Activated CD8-positive, alpha-beta memory T cell treated with anti-CD3 and anti-CD28 coated beads for 1 hour (primary cell): ENCODE measurements around the gene YAP1.

Experiments used
- DNase-seq, 2 donors: peaks; one replicate each; pipeline ENCODE4 v3.0.0-alpha.2; 2020; ENCODE audit warnings: low read depth in 1 of 2; ENCODE audit errors: extremely low read depth in 1 of 2

Gene YAP1

DNA sequence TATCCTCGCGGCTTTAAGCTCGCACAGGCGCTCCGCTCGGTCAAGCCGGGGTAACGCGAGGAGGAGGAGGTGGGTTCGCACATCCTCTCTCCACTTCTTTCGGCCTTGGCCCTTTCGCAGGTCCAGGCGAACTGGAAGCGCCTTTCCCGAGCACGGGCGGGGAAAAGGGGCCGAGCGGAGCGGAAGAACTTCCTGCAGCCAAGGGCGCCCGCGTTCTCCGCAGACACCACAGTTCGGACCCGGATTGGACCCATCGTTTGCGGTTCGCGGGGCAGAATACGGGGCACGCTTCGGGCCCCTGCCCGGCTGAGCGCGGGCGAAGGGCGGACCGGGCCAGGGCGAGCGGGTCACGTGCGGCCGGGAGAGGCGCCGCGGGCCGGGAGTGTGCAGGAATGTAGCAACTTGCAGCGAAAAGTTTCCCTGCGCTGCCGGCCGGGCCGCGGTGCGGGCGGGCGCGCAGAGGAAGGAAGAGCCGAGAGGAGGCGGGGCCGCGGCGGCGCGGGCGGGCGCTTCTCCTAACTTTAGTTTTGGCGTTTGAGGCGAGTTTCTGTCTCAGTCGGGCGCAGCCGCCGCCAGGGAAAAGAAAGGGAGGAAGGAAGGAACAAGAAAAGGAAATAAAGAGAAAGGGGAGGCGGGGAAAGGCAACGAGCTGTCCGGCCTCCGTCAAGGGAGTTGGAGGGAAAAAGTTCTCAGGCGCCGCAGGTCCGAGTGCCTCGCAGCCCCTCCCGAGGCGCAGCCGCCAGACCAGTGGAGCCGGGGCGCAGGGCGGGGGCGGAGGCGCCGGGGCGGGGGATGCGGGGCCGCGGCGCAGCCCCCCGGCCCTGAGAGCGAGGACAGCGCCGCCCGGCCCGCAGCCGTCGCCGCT is at the start of gene YAP1:
YAP1 (plus strand) TSS at position 552 of the 865 bp plus-strand sequence. CDS start 402 bp downstream, outside the sequence.
- peak; percentile 12 to 49 for DNase-seq

DNA sequence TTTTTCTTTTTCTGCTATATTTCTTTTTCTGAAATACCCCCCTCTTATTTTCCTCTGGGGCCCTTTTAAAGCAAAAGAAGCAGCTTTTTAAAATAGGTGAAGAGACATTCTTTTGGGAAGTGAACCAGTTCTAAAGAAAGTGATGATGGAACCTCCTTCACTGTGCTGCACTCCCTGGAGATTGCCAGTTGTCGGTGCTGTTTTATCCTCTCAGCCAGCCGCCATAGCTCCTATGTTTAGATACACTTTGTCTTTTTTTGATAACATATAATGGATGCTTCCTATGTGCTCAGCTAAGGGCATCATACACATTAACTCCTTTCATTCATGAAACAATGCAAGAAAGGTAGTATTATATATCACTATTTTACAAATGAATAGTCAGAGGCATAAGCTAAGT is 49.0 kb upstream of the YAP1 start:
- DNase-seq: no peak

DNA sequence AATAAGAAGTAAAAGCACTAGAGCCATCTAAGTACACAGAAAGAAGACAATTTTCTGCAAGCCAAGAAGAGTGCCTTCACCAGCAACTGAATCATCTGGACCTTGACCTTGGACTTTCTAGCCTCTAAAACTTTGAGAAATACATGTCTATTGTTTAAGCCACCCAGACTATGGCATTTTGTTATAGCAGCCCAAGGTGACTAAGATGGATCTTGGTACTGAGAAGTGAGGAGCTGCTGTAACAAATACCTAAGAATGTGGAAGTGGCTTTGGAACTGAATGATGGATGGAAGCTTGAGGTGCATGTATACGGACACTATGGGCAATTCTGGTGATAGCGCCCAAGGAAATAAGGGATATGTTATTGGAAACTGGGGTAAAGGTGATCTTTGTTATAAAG is 48.1 kb upstream of the YAP1 start:
- DNase-seq: no peak

DNA sequence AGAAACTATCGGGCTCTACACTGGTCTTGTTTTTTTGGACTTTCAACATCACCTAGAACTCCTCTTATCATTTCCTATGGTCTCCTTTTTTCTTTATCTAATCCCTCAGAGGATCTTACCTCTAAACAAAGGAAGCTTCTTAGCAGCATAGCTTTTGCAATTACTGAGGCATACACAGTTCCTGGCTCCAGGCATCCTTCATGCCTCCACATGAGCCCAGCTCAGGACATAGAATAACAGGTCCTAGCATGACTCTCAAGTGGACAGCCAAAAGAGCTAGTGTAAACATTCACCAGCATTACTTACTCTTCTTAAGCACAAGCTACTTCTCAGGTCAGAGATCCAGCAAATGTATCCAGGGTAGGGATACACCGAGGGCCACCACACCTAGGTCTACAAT is 45.9 kb upstream of the YAP1 start:
- no peak for DNase-seq

DNA sequence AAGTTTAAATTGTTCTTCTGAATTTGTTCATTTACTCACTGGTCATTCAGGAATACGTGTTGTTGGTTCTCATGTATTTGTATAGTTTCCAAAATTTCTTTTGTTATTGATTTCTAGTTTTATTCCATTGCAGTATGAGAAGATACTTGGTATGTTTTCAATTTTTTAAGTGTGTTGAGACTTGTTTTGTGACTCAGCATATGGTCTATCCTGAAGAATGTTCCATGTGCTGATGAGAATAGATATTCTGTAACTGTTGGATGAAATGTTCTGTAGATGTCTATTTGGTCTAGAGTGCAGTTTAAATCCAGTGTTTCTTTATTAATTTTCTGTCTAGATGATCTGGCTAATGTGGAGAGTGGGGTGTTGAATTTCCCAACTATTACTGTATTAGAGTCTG is 39.5 kb upstream of the YAP1 start:
- DNase-seq: no peak

DNA sequence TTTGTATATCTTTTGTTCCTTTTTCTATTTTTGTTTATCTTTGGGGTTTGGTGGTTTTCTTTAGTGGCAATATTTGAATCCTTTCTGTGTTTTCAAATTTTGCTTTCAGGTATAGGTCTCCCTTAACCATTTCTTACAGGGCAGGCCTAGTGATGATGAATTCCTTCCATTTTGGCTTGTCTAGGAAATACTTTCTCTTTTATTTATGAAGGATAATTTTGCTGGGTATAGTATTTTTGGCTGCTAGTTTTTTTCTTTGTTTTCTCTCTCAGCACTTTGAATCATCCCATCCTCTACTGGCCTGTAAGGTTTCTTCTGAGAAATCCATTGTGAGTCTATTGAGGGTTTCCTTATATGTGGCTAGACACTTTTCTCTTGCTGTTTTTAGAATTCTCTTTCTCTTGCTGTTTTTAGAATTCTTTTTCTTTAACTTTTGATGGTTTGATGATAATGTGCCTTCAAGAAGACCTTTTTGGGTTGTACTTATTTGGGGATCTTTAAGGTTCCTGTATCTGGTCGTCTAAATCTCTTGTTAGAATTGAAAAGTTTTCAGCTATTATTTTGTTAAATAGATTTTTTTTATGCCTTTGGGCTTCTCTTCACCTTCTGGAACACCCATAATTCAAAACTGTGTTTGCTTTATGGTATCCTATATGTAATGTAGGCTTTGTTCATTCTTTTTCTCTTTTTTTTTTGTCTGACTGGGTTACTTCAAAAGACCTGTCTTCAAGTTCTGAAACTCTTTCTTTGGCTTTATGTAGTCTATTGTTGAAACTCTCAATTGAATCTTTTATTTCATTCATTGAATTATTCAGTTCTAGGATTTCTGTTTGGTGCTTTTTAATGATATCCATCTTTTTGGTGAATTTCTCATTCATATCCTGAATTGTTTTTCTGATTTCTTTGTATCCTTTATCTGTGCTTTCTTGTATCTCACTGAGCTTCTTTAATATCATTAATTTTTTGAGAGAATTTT is 38.5 kb upstream of the YAP1 start:
- no peak for DNase-seq

DNA sequence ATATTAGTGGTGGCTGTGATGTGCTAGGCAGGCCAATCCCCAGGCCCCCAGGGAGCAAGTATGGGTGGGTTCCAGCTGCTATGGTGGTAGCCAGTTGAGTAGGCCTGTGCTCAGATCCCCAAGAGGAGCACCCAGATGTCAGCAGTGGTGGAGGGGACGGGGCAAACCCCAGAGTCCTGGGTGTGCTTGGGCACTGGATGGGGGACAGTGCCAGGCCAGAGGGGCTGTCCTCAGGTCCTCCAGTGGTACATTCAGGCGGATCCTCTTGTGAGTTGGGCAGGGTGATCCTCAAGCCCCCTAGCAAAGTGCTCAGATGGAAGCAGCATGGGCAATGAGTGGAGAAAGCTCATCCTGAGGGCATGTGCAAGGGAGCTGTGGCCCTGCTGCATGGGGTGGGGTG is 37.0 kb upstream of the YAP1 start:
- DNase-seq: no peak

DNA sequence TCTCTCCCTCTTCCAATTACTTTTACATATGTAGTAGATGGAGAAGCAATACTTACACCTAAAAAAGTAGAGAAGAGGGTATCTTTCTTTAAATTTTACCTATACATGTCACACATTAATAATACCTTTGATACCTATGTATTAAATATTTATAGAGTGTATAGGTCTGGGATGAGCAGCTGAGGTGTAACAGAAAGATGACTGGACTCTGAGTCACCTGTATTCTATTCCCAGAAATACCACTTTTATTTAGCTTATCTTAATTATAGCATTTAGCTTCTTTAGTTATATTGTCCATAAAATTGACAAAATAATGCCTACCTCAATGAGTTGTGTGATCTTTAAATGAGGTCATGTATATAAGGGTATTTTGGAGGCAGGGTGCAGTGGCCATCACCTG is 30.6 kb upstream of the YAP1 start:
- no peak for DNase-seq

DNA sequence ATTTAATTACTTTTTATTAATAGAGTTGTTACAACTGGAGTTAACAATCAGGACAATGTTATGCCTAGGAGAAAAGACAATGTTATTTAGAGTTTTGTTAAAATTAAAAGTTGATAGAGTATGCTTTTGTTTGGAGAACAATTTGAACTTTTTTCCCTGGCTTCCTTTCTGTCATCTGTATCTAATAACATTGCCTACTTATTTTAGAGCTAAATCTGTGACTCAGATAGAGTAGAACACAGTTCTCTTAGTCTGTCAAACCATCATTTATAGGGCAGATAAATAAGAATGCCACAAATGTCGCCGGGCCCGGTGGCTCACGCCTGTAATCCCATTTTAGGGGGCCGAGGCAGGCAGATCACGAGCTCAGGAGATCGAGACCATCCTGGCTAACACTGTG is 28.9 kb upstream of the YAP1 start:
- no peak for DNase-seq

DNA sequence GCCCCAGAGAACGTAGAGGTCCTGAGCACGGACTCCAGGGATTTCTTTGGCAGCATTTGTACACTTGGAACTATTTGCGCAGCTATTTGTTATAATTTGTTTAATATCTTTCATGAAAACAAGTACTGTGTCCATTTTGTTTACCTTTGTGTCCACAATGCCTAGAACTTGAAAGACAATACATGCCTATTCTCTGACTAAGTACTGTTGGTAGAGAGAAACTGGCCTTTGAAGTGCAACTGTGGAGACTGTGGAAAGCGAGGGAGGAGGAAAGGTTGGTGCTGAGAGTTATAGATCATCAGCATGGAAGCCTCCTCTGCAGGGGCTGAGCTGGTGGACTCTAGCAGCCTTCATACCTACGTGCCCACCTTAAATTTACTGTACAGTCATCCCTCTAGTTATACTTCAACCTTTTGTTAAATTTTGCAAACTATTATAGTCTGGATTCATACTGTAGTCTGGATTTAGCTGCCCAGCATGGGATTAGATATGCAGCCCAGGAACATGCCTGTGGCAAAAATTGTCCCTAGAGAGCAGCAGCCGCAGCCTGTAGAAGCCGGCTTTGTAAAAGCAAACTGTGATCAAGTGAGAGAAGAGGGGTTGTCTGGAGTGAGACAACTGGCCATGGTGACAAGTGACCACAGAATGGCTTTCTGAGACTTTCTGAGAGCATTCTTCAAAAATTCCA is 24.2 kb upstream of the YAP1 start:
- no peak for DNase-seq

DNA sequence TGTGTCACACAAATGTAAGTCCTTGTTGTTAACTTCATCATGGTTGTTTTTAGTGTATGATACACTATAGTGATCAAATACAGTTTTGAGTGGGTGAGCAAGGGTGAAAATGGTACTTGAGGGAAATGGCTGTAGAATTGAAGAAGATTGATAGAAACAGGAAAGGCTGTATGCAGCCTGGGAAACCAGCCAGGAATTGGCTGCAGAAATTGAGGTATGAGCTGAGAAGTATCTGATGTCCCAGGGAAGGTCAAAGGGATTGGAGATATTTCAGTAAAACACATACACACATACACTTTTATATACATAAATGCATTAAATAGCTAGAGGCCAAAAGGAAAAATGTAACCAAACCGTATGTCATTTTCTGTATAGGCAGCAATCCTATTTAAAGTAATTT is 13.1 kb upstream of the YAP1 start:
- DNase-seq: no peak

DNA sequence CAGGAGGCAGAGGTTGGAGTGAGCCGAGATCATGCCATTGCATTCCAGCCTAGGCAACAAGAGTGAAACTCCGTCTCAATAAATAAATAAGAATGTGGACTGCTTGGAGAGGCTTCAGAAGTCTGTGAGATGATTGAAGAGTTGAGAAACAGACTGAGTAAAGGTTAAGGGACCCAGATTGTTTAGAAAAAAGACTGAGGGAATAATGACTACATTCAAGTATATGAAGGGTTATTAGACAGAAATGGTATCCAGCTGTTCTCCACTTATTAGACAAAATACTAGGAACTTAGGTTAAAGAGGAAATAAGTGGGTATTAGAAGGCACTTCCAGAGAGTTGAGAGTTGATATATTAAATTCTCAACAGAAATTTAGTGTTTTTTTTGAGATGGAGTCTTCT is 10.5 kb upstream of the YAP1 start:
- DNase-seq: no peak

DNA sequence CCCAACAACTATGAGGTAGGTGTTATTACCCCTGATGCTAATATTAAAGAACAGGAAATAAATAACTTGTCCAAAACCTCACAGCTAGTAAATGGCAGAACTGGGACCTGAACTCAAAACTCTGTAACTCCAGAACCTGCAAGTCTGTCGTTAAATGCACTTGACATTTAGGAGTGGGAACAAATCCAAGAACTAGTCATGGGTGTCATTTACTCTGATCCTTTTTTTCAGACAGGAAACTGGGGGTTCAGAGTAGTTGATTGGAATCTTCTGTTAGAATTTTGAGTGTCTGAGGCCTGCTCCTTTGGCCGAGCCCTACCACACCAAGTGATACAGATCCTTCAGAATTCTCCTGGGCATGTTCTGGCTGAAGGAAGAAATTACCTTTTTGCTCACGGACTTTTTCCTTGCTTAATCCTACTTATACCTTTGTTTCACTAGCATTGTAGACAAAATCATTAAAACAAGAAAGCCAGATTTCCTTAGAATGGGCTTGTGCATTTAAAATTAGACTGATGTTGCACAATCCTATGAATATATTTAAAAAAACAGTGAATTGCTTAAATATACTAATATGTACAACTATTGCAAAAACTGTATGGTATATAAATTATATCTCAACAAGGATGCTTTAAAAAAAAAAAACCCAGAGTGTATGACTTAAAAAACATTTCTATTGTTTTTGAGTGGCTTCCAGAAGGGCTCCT is 1.4 kb upstream of the YAP1 start:
- no peak for DNase-seq

DNA sequence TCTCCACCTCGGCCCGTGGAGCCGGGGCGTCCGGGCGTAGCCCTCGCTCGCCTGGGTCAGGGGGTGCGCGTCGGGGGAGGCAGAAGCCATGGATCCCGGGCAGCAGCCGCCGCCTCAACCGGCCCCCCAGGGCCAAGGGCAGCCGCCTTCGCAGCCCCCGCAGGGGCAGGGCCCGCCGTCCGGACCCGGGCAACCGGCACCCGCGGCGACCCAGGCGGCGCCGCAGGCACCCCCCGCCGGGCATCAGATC is 439 bp downstream of the YAP1 start:
- no peak for DNase-seq

DNA sequence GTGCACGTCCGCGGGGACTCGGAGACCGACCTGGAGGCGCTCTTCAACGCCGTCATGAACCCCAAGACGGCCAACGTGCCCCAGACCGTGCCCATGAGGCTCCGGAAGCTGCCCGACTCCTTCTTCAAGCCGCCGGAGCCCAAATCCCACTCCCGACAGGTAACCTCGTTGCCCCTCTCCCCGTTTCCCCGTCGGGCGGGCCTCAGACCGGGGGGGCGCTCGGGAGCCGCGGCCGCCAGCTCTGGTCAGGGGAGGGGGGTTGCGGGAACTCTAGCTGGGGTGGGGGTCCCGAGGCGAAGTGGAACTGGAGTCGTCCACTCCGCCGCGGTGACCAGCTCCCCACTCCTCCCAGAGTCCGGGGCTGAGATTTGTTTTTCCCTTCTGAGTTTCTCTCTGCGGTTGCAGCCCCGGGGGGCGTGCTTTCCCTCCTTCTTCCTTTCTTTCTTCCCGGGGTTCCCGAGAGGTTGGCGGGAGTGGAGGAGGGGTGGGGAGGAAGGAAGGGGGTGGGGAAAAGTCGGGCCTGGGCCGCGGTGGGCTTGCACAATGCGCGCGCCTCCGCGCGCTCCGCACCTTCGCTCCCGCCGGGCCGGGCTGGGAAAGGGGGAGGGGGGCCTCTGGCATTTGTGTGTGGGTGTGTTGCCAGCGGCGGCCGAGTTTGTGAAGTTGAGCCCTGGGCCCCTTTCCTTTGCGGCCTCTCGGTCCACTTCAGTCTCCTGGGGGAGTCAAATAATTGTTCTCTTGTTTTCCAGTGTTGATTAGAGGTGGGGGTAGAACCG is 952 bp downstream of the YAP1 start:
- DNase-seq: no peak

DNA sequence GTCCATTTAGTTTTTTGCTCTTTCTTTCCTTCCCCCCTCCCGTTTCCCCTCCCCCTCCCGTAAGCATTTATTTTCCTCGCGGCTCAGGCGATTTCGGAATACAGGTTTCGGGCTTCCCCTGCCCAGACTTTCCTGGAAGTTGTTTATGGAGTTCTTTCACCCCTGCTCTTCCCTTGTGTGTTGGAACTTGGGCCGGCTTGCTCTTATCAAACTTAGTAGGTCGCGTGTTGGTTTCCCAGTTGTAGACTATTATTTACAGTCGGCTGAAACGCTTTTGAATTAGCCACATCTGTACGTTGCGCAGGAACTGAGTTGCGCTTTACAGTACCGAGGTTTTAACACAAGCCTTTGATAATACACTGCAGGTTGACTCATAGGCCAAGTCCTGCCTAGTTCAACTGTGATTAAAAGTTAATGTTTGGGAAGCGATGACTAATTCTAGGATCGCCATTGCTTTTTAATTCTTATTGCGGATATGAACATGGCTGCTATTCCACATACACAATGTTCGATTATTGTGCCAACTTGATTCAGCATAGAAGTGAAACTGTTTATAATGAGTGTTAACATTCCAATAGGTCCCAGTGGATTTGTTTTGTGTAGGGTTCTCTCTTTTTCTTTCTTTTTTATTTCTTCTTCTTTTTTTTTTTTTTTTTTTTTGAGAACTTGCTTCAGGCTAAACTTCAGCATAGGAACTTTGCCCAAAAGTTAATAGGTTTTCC is 1.7 kb downstream of the YAP1 start:
- DNase-seq: no peak

DNA sequence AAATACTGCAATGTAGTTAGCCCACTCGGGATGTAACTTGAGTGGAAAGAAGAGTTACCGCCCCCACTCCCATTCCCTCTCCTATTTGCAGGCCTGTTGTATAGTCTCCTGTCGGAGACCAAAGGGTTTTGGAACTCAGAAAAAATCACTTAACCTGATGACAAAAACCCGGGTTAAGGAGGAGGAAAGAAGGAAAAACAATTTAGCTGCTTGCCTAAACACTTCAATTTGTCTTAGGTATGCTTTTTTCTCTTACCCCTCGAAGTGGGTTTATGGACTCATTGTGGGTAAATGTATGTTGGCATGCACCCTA is 2.2 kb downstream of the YAP1 start:
- no peak for DNase-seq

DNA sequence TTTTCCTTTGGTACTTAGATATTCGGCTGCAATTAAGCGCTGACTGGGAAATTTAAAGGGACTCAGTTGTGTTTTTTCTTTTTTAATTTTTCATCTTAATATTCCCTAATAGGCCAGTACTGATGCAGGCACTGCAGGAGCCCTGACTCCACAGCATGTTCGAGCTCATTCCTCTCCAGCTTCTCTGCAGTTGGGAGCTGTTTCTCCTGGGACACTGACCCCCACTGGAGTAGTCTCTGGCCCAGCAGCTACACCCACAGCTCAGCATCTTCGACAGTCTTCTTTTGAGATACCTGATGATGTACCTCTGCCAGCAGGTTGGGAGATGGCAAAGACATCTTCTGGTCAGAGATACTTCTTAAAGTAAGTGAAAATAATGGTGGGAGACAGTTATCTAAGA is 3.8 kb downstream of the YAP1 start:
- no peak for DNase-seq

DNA sequence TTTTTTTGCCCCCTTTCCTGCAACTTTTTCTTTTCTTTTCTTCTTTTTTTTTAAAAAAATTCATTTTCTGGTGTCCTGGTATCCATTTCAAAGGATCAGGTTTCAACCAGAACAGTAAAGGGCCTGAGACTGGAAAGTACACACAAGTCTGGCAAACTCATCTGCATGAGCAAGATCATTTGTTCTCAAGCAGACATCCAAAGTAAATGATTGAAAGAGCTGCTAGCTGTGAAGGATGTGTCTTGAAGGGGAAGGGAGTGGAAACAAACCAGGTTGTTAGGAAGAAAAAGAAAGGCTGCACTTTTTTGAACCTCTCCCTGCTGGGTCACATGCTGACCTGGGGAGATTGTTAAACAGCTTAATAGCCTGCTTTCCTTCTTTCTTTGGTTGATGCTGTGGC is 5.3 kb downstream of the YAP1 start:
- no peak for DNase-seq
